Stimulated activated CD4-positive, alpha-beta T cell treated with anti-CD3 and anti-CD28 coated beads, Interleukin-4, amount 100 ng/mL, for 1 hour (primary cell): ENCODE data around the gene CDK5RAP3.

ENCODE experiments used
- DNase-seq: peaks from one replicate; pipeline ENCODE4 v3.0.0-alpha.2; 2020

The CDK5RAP3 gene

GRCh38 chr17:47949197-47949759, 21.6 kb upstream of the CDK5RAP3 start:
- peak; percentile 81 for DNase-seq

GRCh38 chr17:47949946-47950345, 21.0 kb upstream of the CDK5RAP3 start:
- DNase-seq = no peak

- DNase-seq = no peak
Measured at GRCh38 chr17:47950448-47950847, 20.5 kb upstream of the CDK5RAP3 start.

- DNase-seq = no peak
Measured at GRCh38 chr17:47952171-47953021, 18.5 kb upstream of the CDK5RAP3 start.

GRCh38 chr17:47953909-47954308, 17.0 kb upstream of the CDK5RAP3 start:
- no peak for DNase-seq

- no peak for DNase-seq
Measured at GRCh38 chr17:47955497-47956461, 15.1 kb upstream of the CDK5RAP3 start.

GRCh38 chr17:47956791-47957590, 13.9 kb upstream of the CDK5RAP3 start:
- DNase-seq = no peak

GRCh38 chr17:47957591-47958490, 13.1 kb upstream of the CDK5RAP3 start, which contains the start of gene PRR15L:
PRR15L (minus strand) TSS chr17:47957883; CDS start chr17:47953234, 4,649 bp downstream.
- DNase-seq = no peak

GRCh38 chr17:47959825-47960655, 10.9 kb upstream of the CDK5RAP3 start:
- no peak for DNase-seq

- no peak for DNase-seq
Measured at GRCh38 chr17:47961406-47961805, 9.5 kb upstream of the CDK5RAP3 start.

- no peak for DNase-seq
Measured at GRCh38 chr17:47962901-47963300, 8.0 kb upstream of the CDK5RAP3 start.

GRCh38 chr17:47964856-47965255, 6.1 kb upstream of the CDK5RAP3 start:
- no peak for DNase-seq

- no peak for DNase-seq
Measured at GRCh38 chr17:47966079-47966519, 4.8 kb upstream of the CDK5RAP3 start.

GRCh38 chr17:47967607-47968252, 3.2 kb upstream of the CDK5RAP3 start:
- no peak for DNase-seq

- DNase-seq = no peak
Measured at GRCh38 chr17:47968836-47969235, 2.1 kb upstream of the CDK5RAP3 start.

GRCh38 chr17:47969930-47970724, 786 bp upstream of the CDK5RAP3 start:
- DNase-seq = no peak

GRCh38 chr17:47973541-47973940, 2.6 kb downstream of the CDK5RAP3 start:
- DNase-seq = no peak

GRCh38 chr17:47975189-47975822, 4.4 kb downstream of the CDK5RAP3 start:
- DNase-seq = no peak
